IMR-90 (cell line): ENCODE measurements around the gene STAT4. TPM values are rescaled to one million over a fixed set of nuclear protein-coding genes. Genes with fewer than 3 reads are reported as not detected.

ENCODE experiments used
- ATAC-seq: fragments of 200-7000 bp; cut with Tn5 transposase; 2 replicates; pipeline ENCODE4 v1.9.1; 2020; ENCODE audit warnings: low read depth, mild to moderate bottlenecking, moderate library complexity
- BruUV-seq: library from RNA; stranded (reverse); fragments of 400-500 nt; replicated peaks from 2 replicates; lab custom pipeline; 2021; lab: Mats Ljungman, UMichigan
- CTCF ChIA-PET: fragments of 300-600 bp; formaldehyde crosslinking; extraction: SDS; loops from one replicate; lab custom pipeline; 2021; ENCODE audit warnings: antibody characterized with exemption; lab: Yijun Ruan, JAX
- POLR2A ChIA-PET: fragments of 300-600 bp; sonication (Branson Sonifier 250); formaldehyde crosslinking; loops from one replicate; lab custom pipeline; 2022; ENCODE audit warnings: antibody characterized with exemption; ENCODE audit not compliant: unreplicated experiment; lab: Charles Lee
- DNase-seq: peaks from one replicate; pipeline ENCODE4 v3.0.0; 2013
- H2AFZ ChIP-seq: replicated peaks from 2 replicates; pipeline ENCODE3; 2013; ENCODE audit warnings: low read length, mild to moderate bottlenecking; ENCODE audit not compliant: poor library complexity
- H2AK5ac ChIP-seq: 2 replicates; pipeline ENCODE4 v1.6.1; 2013; ENCODE audit warnings: low read depth, low read length, inconsistent platforms
- H2AK9ac ChIP-seq: replicated peaks from 2 replicates; pipeline ENCODE3; 2013; ENCODE audit warnings: mild to moderate bottlenecking, low read depth, low read length, moderate library complexity; ENCODE audit not compliant: poor library complexity
- H2BK120ac ChIP-seq: 2 replicates; pipeline ENCODE4 v1.6.1; 2013; ENCODE audit warnings: low read depth, low read length, inconsistent platforms
- H2BK15ac ChIP-seq: 3 replicates; pipeline ENCODE4 v1.6.1; 2013; ENCODE audit warnings: low read depth, low read length, inconsistent platforms
- H2BK20ac ChIP-seq: 2 replicates; pipeline ENCODE4 v1.6.1; 2013; ENCODE audit warnings: low read depth, mild to moderate bottlenecking, inconsistent platforms, low read length, moderate library complexity
- H2BK5ac ChIP-seq: 2 replicates; pipeline ENCODE4 v1.6.1; 2013; ENCODE audit warnings: mild to moderate bottlenecking, low read depth, low read length, inconsistent platforms; ENCODE audit not compliant: poor library complexity, severe bottlenecking
- H3K14ac ChIP-seq: replicated peaks from 2 replicates; pipeline ENCODE4 v1.6.1; 2013; ENCODE audit warnings: low read depth, low read length, inconsistent platforms
- H3K18ac ChIP-seq: 2 replicates; pipeline ENCODE4 v1.6.1; 2013; ENCODE audit warnings: low read depth, low read length, control low read depth
- H3K23ac ChIP-seq: 2 replicates; pipeline ENCODE4 v1.6.1; 2013; ENCODE audit warnings: low read depth, low read length, inconsistent platforms
- H3K27ac ChIP-seq: 2 replicates; pipeline ENCODE4 v1.5.1; 2013; ENCODE audit warnings: mild to moderate bottlenecking, control low read depth, low read length; ENCODE audit not compliant: insufficient read depth
- H3K27me3 ChIP-seq: 2 replicates; pipeline ENCODE4 v1.6.1; 2013; ENCODE audit warnings: low read length; ENCODE audit not compliant: control insufficient read depth, insufficient read depth
- H3K36me3 ChIP-seq: 2 replicates; pipeline ENCODE4 v1.6.1; 2013; ENCODE audit warnings: low read length, mixed read lengths; ENCODE audit not compliant: control insufficient read depth, insufficient read depth
- H3K4ac ChIP-seq: 2 replicates; pipeline ENCODE4 v1.6.1; 2013; ENCODE audit warnings: low read depth, low read length, inconsistent platforms
- H3K4me1 ChIP-seq: 2 replicates; pipeline ENCODE4 v1.6.1; 2013; ENCODE audit warnings: low read length, mixed read lengths; ENCODE audit not compliant: control insufficient read depth, insufficient read depth
- H3K4me2 ChIP-seq: 2 replicates; pipeline ENCODE4 v1.6.1; 2013; ENCODE audit warnings: low read depth, mild to moderate bottlenecking, control low read depth, low read length, moderate library complexity
- H3K4me3 ChIP-seq: 2 replicates; pipeline ENCODE4 v1.5.1; 2013; ENCODE audit warnings: low read depth, mild to moderate bottlenecking, control low read depth, low read length, moderate library complexity; ENCODE audit not compliant: insufficient read depth
- H3K56ac ChIP-seq: 2 replicates; pipeline ENCODE4 v1.6.1; 2013; ENCODE audit warnings: low read length, inconsistent platforms; ENCODE audit not compliant: insufficient read depth; ENCODE audit errors: extremely low read depth
- H3K79me1 ChIP-seq, 2 experiments: 2 replicates each; pipeline ENCODE4 v1.6.1; 2013; ENCODE audit warnings: low read length in 2 of 2, inconsistent platforms in 1 of 2, low read depth in 1 of 2
- H3K9ac ChIP-seq: 2 replicates; pipeline ENCODE4 v1.6.1; 2013; ENCODE audit warnings: low read depth, low read length, control low read depth
- H3K9me1 ChIP-seq: 2 replicates; pipeline ENCODE4 v1.6.1; 2013; ENCODE audit warnings: low read length, inconsistent platforms; ENCODE audit not compliant: insufficient read depth
- H3K9me3 ChIP-seq: 2 replicates; pipeline ENCODE4 v1.6.1; 2013; ENCODE audit warnings: low read length; ENCODE audit not compliant: control insufficient read depth, insufficient read depth
- H4K20me1 ChIP-seq: 2 replicates; pipeline ENCODE4 v1.6.1; 2013; ENCODE audit warnings: low read length, inconsistent platforms; ENCODE audit not compliant: insufficient read depth
- H4K5ac ChIP-seq: 2 replicates; pipeline ENCODE4 v1.6.1; 2013; ENCODE audit warnings: mild to moderate bottlenecking, low read depth, low read length, control low read depth
- H4K8ac ChIP-seq, 2 experiments: 2 replicates each; pipeline ENCODE4 v1.6.1; 2013; ENCODE audit warnings: low read depth in 2 of 2, low read length in 2 of 2, control low read depth in 1 of 2, inconsistent platforms in 1 of 2
- H4K91ac ChIP-seq: 2 replicates; pipeline ENCODE4 v1.6.1; 2013; ENCODE audit warnings: low read depth, low read length, inconsistent platforms; ENCODE audit not compliant: insufficient read depth
- BHLHE40 ChIP-seq: fragments of 150-350 bp; IDR thresholded peaks from 2 replicates; pipeline ENCODE4 v1.6.1; 2016; ENCODE audit warnings: mild to moderate bottlenecking, low read depth, low read length
- CHD1 ChIP-seq: IDR thresholded peaks from 2 replicates; pipeline ENCODE4 v1.6.1; 2012; ENCODE audit warnings: low read depth, low read length, improper control_type of control experiment
- CTCF ChIP-seq: conservative IDR thresholded peaks from 2 replicates; pipeline ENCODE4 v1.5.1; 2012; ENCODE audit warnings: mild to moderate bottlenecking, low read depth, low read length, improper control_type of control experiment
- FOS ChIP-seq: fragments of 150-350 bp; IDR thresholded peaks from 2 replicates; pipeline ENCODE4 v1.6.1; 2016; ENCODE audit warnings: low read depth, low read length
- MAZ ChIP-seq: IDR thresholded peaks from 2 replicates; pipeline ENCODE4 v1.6.1; 2012; ENCODE audit warnings: low read depth, mild to moderate bottlenecking, low read length, improper control_type of control experiment, moderate library complexity, borderline replicate concordance
- NFE2L2 ChIP-seq: fragments of 150-350 bp; IDR thresholded peaks from 2 replicates; pipeline ENCODE4 v1.6.1; 2016; ENCODE audit warnings: low read depth, mild to moderate bottlenecking, low read length
- POLR2A ChIP-seq: IDR thresholded peaks from 2 replicates; pipeline ENCODE4 v1.6.1; 2012; ENCODE audit warnings: mild to moderate bottlenecking, low read depth, low read length
- USF2 ChIP-seq: fragments of 150-350 bp; IDR thresholded peaks from 2 replicates; pipeline ENCODE4 v1.6.1; 2017; ENCODE audit warnings: mild to moderate bottlenecking, antibody characterized with exemption, low read length, low read depth
- WGBS, 2 experiments: methylation state at CpG; one replicate each; pipeline versions ENCODE4 v1.1.5 to v1.1.7; 2013; ENCODE audit warnings: missing lambda C conversion rate in 2 of 2; ENCODE audit not compliant: insufficient read length in 1 of 2; ENCODE audit errors: extremely low coverage in 2 of 2; 5-methylcytosine and 5-hydroxymethylcytosine counted together
- dilution Hi-C: fragments of 300-500 bp; cut with HindIII; formaldehyde crosslinking; loops from one replicate; pipeline ENCODE4 v1.14.3; 2018; ENCODE audit warnings: low sequenced_read_pairs; ENCODE audit not compliant: unreplicated experiment
- in situ Hi-C: fragments of 300-500 bp; cut with MboI; formaldehyde crosslinking; loops from 3 replicates; pipeline ENCODE4 v1.14.3; 2019; ENCODE audit warnings: low sequenced_read_pairs, inconsistent platforms, mixed read lengths
- intact Hi-C: fragments of 100-400 bp; cut with micrococcal nuclease; formaldehyde crosslinking; loops from 2 replicates; pipeline ENCODE4 v1.10.0; 2022
- polyA plus RNA-seq, 3 experiments: library from polyadenylated mRNA; depleted of rRNA; stranded (reverse); fragments of >200 nt; gene quantifications; 2 replicates each; pipeline ENCODE4 v1.2.3, GENCODE V29; 2012; ENCODE audit warnings: low replicate concordance in 1 of 3
- total RNA-seq: library from RNA; depleted of rRNA; stranded (reverse); fragments of >200 nt; gene quantifications from 2 replicates; pipeline ENCODE4 v1.2.3, GENCODE V29; 2012

The STAT4 gene
- total and polyA plus RNA-seq, 2 of the 4 experiments (the other 2 are of a cell fraction) = 0.36 to 0.48 TPM

DNA sequence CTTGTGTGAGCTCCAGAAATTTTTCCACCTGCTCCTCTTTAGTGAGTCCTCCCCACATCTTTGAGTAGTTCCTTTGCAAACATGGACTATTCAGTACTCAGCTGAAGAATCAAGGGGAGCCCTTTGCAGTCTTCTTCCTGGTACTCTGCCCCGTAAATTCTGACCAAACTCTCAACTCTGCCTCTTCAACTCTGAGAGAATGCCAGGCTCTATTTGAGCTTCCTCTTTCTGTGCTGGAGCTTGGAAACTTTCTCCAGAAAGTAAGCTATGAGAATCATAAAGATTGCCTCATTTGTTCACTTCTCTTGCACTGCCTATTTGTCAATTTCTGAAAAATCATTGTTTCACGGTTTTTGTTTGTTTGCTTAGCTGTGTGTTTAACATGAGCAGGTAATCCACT lies 7.4 kb upstream of the STAT4 start:
- TF ChIP-seq USF2 (no peak), POLR2A (no peak), CHD1 (no peak), CTCF (no peak), NFE2L2 (no peak), BHLHE40 (no peak), MAZ (no peak), FOS (no peak)
- Histone ChIP-seq H4K20me1 (no peaks in the 10 kb centered on the region), H4K5ac (no peak overlapping the region), H4K8ac (no peak overlapping the region), H3K9ac (no peak overlapping the region), H3K79me1 (no peaks in the 10 kb centered on the region), H3K9me1 (no peaks in the 10 kb centered on the region), H3K27ac (no peak overlapping the region), H3K4ac (no peak overlapping the region), H4K91ac (no peak overlapping the region), H3K14ac (no peak overlapping the region), H3K18ac (no peak overlapping the region), H2BK5ac (no peak overlapping the region), H3K4me1 (no peaks in the 10 kb centered on the region), H3K56ac (no peak overlapping the region), H3K4me2 (no peak overlapping the region), H2AFZ (no peak overlapping the region), H2AK9ac (no peak overlapping the region), H3K4me3 (no peak overlapping the region), H3K9me3 (no peaks in the 10 kb centered on the region), H2BK15ac (no peak overlapping the region), H2AK5ac (no peak overlapping the region), H3K36me3 (no peaks in the 10 kb centered on the region), H2BK20ac (no peak overlapping the region), H3K27me3 (no peaks in the 10 kb centered on the region), H3K23ac (no peak overlapping the region), H2BK120ac (no peak overlapping the region)
- DNase-seq = no peak
- no peak for ATAC-seq
- BruUV-seq = no TSS peak
- ChIA-PET CTCF (interaction anchor here (0.9 to 1.1 kb wide), 4 partner anchors 13 to 363 kb away, joined by 3 to 6 read pairs (median 4); no protein-coding TSS in a partner anchor), POLR2A (no interaction called here)
- 100% methylated on average over 1 of the region's 2 CpGs; no CpG with 5 or more reads in 1 of the 2 experiments for WGBS, 2 experiments
- in situ Hi-C loops (no loop called here), dilution Hi-C loops (no loop called here), intact Hi-C loops (no loop called here)
